ENCODE measurements around the gene RPS26. TPM values are rescaled to one million over a fixed set of nuclear protein-coding genes. Genes with fewer than 3 reads are reported as not detected.
"Not testable (repeated sequence)": the region's sequence is repeated elsewhere in the genome, so short reads cannot be mapped to it uniquely, and the experiment has no call there.

The RPS26 gene
- polyA plus RNA-seq, 1 donor from 2014 or later: 598 TPM

DNA sequence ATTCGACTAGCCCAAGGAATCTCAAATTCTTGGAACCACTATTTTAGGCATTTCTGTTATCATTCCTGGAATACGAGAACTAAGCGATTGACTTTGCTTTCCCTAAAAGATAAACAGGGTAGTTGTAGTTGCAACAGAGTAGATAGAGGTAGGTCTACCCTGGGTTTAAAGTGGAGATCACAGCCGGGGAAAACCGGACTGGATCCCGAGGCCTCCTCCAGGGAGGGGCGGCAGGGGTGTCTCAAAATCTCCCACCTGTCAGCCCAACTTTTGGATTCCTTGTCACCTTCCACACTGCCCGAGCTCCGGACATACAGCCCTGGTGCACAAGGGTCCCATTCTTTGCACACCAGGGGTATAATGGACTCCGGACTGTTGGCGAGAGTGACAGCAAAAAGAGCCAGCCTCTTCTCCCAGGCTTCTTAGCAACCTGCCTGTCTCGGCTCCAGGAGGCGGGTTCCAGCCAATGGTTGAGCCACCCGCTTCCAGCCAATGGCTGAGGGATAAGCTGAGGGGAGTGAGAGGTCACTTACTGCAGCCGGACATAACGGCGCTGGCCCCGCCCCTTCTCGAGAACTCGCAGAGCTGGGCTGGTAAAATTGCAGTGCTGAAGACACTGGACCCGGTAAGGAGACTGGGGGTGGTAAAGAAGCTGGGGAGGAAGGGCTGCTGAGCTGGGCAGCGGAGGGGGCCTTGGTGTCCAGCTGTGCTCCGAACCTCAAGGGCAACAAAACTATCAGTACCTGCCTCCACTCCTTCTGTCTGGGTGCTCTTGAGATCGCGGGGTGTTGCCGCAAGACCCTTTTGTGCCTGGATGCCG is 44.8 kb upstream of the RPS26 start, which contains the start of gene SUOX:
SUOX (plus strand) TSS at position 562 of the 820 bp plus-strand sequence. CDS start 4,946 bp downstream, outside the sequence.
- peak within 1 kb of the TSS; percentile 68 for H3K4me2 ChIP-seq (ENCODE audit: low read length)
- peaks cover 4% of the 10 kb centered on the region for H3K79me2 ChIP-seq (replicated peaks; ENCODE audit: insufficient read depth, low read length)
- peak within 1 kb of the TSS; percentile 70 for H3K27ac ChIP-seq (ENCODE audit: low read length)
- H3K4me3 ChIP-seq (ENCODE audit: low read length): peak within 1 kb of the TSS; percentile 80
- H3K36me3 ChIP-seq (ENCODE audit: insufficient read depth, low read length): no peaks in the 10 kb centered on the region
- TF ChIP-seq, protein P1, sequence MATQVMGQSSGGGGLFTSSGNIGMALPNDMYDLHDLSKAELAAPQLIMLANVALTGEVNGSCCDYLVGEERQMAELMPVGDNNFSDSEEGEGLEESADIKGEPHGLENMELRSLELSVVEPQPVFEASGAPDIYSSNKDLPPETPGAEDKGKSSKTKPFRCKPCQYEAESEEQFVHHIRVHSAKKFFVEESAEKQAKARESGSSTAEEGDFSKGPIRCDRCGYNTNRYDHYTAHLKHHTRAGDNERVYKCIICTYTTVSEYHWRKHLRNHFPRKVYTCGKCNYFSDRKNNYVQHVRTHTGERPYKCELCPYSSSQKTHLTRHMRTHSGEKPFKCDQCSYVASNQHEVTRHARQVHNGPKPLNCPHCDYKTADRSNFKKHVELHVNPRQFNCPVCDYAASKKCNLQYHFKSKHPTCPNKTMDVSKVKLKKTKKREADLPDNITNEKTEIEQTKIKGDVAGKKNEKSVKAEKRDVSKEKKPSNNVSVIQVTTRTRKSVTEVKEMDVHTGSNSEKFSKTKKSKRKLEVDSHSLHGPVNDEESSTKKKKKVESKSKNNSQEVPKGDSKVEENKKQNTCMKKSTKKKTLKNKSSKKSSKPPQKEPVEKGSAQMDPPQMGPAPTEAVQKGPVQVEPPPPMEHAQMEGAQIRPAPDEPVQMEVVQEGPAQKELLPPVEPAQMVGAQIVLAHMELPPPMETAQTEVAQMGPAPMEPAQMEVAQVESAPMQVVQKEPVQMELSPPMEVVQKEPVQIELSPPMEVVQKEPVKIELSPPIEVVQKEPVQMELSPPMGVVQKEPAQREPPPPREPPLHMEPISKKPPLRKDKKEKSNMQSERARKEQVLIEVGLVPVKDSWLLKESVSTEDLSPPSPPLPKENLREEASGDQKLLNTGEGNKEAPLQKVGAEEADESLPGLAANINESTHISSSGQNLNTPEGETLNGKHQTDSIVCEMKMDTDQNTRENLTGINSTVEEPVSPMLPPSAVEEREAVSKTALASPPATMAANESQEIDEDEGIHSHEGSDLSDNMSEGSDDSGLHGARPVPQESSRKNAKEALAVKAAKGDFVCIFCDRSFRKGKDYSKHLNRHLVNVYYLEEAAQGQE (IDR thresholded peaks at IDR 0.05; ENCODE audit: borderline replicate concordance): peak; percentile 60
- TF ChIP-seq MXI1 (conservative IDR thresholded peaks at IDR 0.05; ENCODE audit: poor library complexity, severe bottlenecking) (peak; percentile 23), EZH2 (IDR thresholded peaks at IDR 0.05; ENCODE audit: borderline replicate concordance, insufficient read depth, low read length, poor library complexity, severe bottlenecking) (no peak), POLR2AphosphoS5 (IDR thresholded peaks at IDR 0.05) (peak; percentile 61), SMC3 (conservative IDR thresholded peaks at IDR 0.05; ENCODE audit: poor library complexity) (no peak), RAD21 (conservative IDR thresholded peaks at IDR 0.05) (no peak), EP300 (conservative IDR thresholded peaks at IDR 0.05; ENCODE audit: poor library complexity, severe bottlenecking) (no peak), TAF1 (IDR thresholded peaks at IDR 0.05; ENCODE audit: low read depth) (peak; percentile 60)
- TF ChIP-seq, protein P2, sequence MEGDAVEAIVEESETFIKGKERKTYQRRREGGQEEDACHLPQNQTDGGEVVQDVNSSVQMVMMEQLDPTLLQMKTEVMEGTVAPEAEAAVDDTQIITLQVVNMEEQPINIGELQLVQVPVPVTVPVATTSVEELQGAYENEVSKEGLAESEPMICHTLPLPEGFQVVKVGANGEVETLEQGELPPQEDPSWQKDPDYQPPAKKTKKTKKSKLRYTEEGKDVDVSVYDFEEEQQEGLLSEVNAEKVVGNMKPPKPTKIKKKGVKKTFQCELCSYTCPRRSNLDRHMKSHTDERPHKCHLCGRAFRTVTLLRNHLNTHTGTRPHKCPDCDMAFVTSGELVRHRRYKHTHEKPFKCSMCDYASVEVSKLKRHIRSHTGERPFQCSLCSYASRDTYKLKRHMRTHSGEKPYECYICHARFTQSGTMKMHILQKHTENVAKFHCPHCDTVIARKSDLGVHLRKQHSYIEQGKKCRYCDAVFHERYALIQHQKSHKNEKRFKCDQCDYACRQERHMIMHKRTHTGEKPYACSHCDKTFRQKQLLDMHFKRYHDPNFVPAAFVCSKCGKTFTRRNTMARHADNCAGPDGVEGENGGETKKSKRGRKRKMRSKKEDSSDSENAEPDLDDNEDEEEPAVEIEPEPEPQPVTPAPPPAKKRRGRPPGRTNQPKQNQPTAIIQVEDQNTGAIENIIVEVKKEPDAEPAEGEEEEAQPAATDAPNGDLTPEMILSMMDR (IDR thresholded peaks at IDR 0.05; ENCODE audit: poor library complexity, severe bottlenecking): no peak
- no peaks in the 10 kb centered on the region for H3K9me3 ChIP-seq (ENCODE audit: low read length)
- H3K9me2 ChIP-seq (ENCODE audit: insufficient read depth, low read length): no peaks in the 10 kb centered on the region
- peak within 1 kb of the TSS; percentile 75 for H3K9ac ChIP-seq (ENCODE audit: low read length)
- H3K27me3 ChIP-seq (ENCODE audit: insufficient read depth, low read depth, low read length): no peaks in the 10 kb centered on the region
- no peaks in the 10 kb centered on the region for H4K20me1 ChIP-seq (ENCODE audit: insufficient read depth)
- no peaks in the 10 kb centered on the region for H3F3A ChIP-seq (ENCODE audit: insufficient read depth, low read length, poor library complexity, severe bottlenecking)
- peak within 1 kb of the TSS; percentile 3 for H2AFZ ChIP-seq (ENCODE audit: low read depth, low read length)

- TF ChIP-seq RAD21 (conservative IDR thresholded peaks at IDR 0.05) (no peak), MXI1 (conservative IDR thresholded peaks at IDR 0.05; ENCODE audit: poor library complexity, severe bottlenecking) (no peak), TAF1 (IDR thresholded peaks at IDR 0.05; ENCODE audit: low read depth) (no peak), EP300 (conservative IDR thresholded peaks at IDR 0.05; ENCODE audit: poor library complexity, severe bottlenecking) (no peak), SMC3 (conservative IDR thresholded peaks at IDR 0.05; ENCODE audit: poor library complexity) (no peak), POLR2AphosphoS5 (IDR thresholded peaks at IDR 0.05) (no peak), EZH2 (IDR thresholded peaks at IDR 0.05; ENCODE audit: borderline replicate concordance, insufficient read depth, low read length, poor library complexity, severe bottlenecking) (no peak)
- TF ChIP-seq, protein P2 (IDR thresholded peaks at IDR 0.05; ENCODE audit: poor library complexity, severe bottlenecking): no peak
- TF ChIP-seq, protein P1 (IDR thresholded peaks at IDR 0.05; ENCODE audit: borderline replicate concordance): no peak
- Histone ChIP-seq H3K9ac (ENCODE audit: low read length) (peak overlapping the region; percentile 75), H3K27me3 (ENCODE audit: insufficient read depth, low read depth, low read length) (no peaks in the 10 kb centered on the region), H3F3A (ENCODE audit: insufficient read depth, low read length, poor library complexity, severe bottlenecking) (no peaks in the 10 kb centered on the region), H3K4me3 (ENCODE audit: low read length) (peak overlapping the region; percentile 80), H3K79me2 (replicated peaks; ENCODE audit: insufficient read depth, low read length) (peaks cover 4% of the 10 kb centered on the region), H3K9me3 (ENCODE audit: low read length) (no peaks in the 10 kb centered on the region), H3K4me2 (ENCODE audit: low read length) (peak overlapping the region; percentile 68), H3K9me2 (ENCODE audit: insufficient read depth, low read length) (no peaks in the 10 kb centered on the region), H2AFZ (ENCODE audit: low read depth, low read length) (no peak overlapping the region), H3K36me3 (ENCODE audit: insufficient read depth, low read length) (no peaks in the 10 kb centered on the region), H3K27ac (ENCODE audit: low read length) (peak overlapping the region; percentile 70), H4K20me1 (ENCODE audit: insufficient read depth) (no peaks in the 10 kb centered on the region)
Measured at GRCh38 chr12:55997535-55997859, 44.2 kb upstream of the RPS26 start.

- H3K36me3 ChIP-seq (ENCODE audit: insufficient read depth, low read length); H4K20me1 ChIP-seq (ENCODE audit: insufficient read depth); H3K9me2 ChIP-seq (ENCODE audit: insufficient read depth, low read length); H3K9ac ChIP-seq (ENCODE audit: low read length); H2AFZ ChIP-seq (ENCODE audit: low read depth, low read length); H3K27ac ChIP-seq (ENCODE audit: low read length); H3K9me3 ChIP-seq (ENCODE audit: low read length); H3K4me2 ChIP-seq (ENCODE audit: low read length); H3K4me3 ChIP-seq (ENCODE audit: low read length); H3K79me2 ChIP-seq (replicated peaks; ENCODE audit: insufficient read depth, low read length); H3F3A ChIP-seq (ENCODE audit: insufficient read depth, low read length, poor library complexity, severe bottlenecking); H3K27me3 ChIP-seq (ENCODE audit: insufficient read depth, low read depth, low read length): not testable (repeated sequence)
Measured at GRCh38 chr12:55999522-55999921, 42.2 kb upstream of the RPS26 start.

Data from neural cell (in vitro differentiated cells).